Measurements from ENCODE around the gene CCDC195. TPM values are rescaled to one million over a fixed set of nuclear protein-coding genes. Genes with fewer than 3 reads are reported as not detected.

The CCDC195 gene
- total and polyA plus RNA-seq, 2 experiments from 2014 or later: not detected

DNA sequence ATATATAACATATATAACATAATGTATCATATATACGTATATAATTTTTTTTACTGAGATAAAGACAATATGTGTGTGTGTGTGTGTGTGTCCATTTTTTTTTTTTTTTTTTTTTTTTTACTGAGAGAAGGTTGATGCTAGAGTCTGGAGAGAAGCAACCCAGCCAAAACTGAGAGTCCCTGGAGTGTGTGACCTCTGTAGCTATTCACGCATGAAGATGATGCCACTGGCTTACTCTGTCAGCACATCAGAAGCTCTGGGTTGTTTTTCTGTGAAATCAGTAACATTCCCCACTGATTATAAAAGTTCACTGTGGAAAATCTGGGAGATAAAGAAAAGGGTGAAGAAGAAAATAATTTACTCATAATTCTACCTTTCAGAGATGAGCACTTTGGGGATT is 27.2 kb downstream of the CCDC195 start:
- Mint-ChIP-seq H3K36me3 (ENCODE audit: low read depth) (no peaks in the 10 kb centered on the region), H3K9me3 (no peaks in the 10 kb centered on the region), H3K27ac (no peak overlapping the region), H3K27me3 (ENCODE audit: insufficient read depth, low read depth, poor library complexity) (no peaks in the 10 kb centered on the region), H3K4me1 (no peaks in the 10 kb centered on the region), H3K4me3 (no peak overlapping the region)
- Histone ChIP-seq H3K4me3 (no peak overlapping the region), H3K4me1 (ENCODE audit: insufficient read depth) (no peaks in the 10 kb centered on the region), H3K36me3 (ENCODE audit: insufficient read depth) (no peaks in the 10 kb centered on the region), H3K9me2 (ENCODE audit: insufficient read depth) (no peaks in the 10 kb centered on the region), H3K27ac (ENCODE audit: low read depth) (no peak overlapping the region), H3K4me2 (no peak overlapping the region), H2AFZ (no peak overlapping the region), H3F3A (replicated peaks; ENCODE audit: low read depth) (no peaks in the 10 kb centered on the region), H4K20me1 (replicated peaks; ENCODE audit: insufficient read depth) (no peaks in the 10 kb centered on the region), H3K79me2 (replicated peaks; ENCODE audit: insufficient read depth) (no peaks in the 10 kb centered on the region), H3K27me3 (ENCODE audit: insufficient read depth) (no peaks in the 10 kb centered on the region)
- TF ChIP-seq ZNF114 (CRISPR knock-in tag; IDR thresholded peaks at IDR 0.05): no peak
- TF ChIP-seq POLR2AphosphoS5 (IDR thresholded peaks at IDR 0.05; ENCODE audit: low read depth): no peak
- TF ChIP-seq ZNF331 (CRISPR knock-in tag; IDR thresholded peaks at IDR 0.05; ENCODE audit: low read depth): no peak
- no peak for TF ChIP-seq EZH2 (IDR thresholded peaks at IDR 0.05; ENCODE audit: low read depth, unreplicated experiment)
- TF ChIP-seq CREB1 (CRISPR knock-in tag; IDR thresholded peaks at IDR 0.05; ENCODE audit: low read depth): no peak
- TF ChIP-seq, protein P1, sequence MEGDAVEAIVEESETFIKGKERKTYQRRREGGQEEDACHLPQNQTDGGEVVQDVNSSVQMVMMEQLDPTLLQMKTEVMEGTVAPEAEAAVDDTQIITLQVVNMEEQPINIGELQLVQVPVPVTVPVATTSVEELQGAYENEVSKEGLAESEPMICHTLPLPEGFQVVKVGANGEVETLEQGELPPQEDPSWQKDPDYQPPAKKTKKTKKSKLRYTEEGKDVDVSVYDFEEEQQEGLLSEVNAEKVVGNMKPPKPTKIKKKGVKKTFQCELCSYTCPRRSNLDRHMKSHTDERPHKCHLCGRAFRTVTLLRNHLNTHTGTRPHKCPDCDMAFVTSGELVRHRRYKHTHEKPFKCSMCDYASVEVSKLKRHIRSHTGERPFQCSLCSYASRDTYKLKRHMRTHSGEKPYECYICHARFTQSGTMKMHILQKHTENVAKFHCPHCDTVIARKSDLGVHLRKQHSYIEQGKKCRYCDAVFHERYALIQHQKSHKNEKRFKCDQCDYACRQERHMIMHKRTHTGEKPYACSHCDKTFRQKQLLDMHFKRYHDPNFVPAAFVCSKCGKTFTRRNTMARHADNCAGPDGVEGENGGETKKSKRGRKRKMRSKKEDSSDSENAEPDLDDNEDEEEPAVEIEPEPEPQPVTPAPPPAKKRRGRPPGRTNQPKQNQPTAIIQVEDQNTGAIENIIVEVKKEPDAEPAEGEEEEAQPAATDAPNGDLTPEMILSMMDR (conservative IDR thresholded peaks at IDR 0.05; ENCODE audit: low read depth in 2 of 2): no peak
- TF ChIP-seq, protein P2, sequence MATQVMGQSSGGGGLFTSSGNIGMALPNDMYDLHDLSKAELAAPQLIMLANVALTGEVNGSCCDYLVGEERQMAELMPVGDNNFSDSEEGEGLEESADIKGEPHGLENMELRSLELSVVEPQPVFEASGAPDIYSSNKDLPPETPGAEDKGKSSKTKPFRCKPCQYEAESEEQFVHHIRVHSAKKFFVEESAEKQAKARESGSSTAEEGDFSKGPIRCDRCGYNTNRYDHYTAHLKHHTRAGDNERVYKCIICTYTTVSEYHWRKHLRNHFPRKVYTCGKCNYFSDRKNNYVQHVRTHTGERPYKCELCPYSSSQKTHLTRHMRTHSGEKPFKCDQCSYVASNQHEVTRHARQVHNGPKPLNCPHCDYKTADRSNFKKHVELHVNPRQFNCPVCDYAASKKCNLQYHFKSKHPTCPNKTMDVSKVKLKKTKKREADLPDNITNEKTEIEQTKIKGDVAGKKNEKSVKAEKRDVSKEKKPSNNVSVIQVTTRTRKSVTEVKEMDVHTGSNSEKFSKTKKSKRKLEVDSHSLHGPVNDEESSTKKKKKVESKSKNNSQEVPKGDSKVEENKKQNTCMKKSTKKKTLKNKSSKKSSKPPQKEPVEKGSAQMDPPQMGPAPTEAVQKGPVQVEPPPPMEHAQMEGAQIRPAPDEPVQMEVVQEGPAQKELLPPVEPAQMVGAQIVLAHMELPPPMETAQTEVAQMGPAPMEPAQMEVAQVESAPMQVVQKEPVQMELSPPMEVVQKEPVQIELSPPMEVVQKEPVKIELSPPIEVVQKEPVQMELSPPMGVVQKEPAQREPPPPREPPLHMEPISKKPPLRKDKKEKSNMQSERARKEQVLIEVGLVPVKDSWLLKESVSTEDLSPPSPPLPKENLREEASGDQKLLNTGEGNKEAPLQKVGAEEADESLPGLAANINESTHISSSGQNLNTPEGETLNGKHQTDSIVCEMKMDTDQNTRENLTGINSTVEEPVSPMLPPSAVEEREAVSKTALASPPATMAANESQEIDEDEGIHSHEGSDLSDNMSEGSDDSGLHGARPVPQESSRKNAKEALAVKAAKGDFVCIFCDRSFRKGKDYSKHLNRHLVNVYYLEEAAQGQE (IDR thresholded peaks at IDR 0.05; ENCODE audit: unreplicated experiment): no peak
- TF ChIP-seq STAT1 (IDR thresholded peaks at IDR 0.05; ENCODE audit: unreplicated experiment): no peak
- TF ChIP-seq, protein P3, sequence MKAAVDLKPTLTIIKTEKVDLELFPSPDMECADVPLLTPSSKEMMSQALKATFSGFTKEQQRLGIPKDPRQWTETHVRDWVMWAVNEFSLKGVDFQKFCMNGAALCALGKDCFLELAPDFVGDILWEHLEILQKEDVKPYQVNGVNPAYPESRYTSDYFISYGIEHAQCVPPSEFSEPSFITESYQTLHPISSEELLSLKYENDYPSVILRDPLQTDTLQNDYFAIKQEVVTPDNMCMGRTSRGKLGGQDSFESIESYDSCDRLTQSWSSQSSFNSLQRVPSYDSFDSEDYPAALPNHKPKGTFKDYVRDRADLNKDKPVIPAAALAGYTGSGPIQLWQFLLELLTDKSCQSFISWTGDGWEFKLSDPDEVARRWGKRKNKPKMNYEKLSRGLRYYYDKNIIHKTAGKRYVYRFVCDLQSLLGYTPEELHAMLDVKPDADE (IDR thresholded peaks at IDR 0.05): no peak
- no peak for TF ChIP-seq EZH2phosphoT487 (IDR thresholded peaks at IDR 0.05; ENCODE audit: unreplicated experiment)
- no peak for TF ChIP-seq NANOG (IDR thresholded peaks at IDR 0.05; ENCODE audit: borderline replicate concordance)
- no peak for TF ChIP-seq JUNB (IDR thresholded peaks at IDR 0.05; ENCODE audit: unreplicated experiment)
- TF ChIP-seq, protein P4, sequence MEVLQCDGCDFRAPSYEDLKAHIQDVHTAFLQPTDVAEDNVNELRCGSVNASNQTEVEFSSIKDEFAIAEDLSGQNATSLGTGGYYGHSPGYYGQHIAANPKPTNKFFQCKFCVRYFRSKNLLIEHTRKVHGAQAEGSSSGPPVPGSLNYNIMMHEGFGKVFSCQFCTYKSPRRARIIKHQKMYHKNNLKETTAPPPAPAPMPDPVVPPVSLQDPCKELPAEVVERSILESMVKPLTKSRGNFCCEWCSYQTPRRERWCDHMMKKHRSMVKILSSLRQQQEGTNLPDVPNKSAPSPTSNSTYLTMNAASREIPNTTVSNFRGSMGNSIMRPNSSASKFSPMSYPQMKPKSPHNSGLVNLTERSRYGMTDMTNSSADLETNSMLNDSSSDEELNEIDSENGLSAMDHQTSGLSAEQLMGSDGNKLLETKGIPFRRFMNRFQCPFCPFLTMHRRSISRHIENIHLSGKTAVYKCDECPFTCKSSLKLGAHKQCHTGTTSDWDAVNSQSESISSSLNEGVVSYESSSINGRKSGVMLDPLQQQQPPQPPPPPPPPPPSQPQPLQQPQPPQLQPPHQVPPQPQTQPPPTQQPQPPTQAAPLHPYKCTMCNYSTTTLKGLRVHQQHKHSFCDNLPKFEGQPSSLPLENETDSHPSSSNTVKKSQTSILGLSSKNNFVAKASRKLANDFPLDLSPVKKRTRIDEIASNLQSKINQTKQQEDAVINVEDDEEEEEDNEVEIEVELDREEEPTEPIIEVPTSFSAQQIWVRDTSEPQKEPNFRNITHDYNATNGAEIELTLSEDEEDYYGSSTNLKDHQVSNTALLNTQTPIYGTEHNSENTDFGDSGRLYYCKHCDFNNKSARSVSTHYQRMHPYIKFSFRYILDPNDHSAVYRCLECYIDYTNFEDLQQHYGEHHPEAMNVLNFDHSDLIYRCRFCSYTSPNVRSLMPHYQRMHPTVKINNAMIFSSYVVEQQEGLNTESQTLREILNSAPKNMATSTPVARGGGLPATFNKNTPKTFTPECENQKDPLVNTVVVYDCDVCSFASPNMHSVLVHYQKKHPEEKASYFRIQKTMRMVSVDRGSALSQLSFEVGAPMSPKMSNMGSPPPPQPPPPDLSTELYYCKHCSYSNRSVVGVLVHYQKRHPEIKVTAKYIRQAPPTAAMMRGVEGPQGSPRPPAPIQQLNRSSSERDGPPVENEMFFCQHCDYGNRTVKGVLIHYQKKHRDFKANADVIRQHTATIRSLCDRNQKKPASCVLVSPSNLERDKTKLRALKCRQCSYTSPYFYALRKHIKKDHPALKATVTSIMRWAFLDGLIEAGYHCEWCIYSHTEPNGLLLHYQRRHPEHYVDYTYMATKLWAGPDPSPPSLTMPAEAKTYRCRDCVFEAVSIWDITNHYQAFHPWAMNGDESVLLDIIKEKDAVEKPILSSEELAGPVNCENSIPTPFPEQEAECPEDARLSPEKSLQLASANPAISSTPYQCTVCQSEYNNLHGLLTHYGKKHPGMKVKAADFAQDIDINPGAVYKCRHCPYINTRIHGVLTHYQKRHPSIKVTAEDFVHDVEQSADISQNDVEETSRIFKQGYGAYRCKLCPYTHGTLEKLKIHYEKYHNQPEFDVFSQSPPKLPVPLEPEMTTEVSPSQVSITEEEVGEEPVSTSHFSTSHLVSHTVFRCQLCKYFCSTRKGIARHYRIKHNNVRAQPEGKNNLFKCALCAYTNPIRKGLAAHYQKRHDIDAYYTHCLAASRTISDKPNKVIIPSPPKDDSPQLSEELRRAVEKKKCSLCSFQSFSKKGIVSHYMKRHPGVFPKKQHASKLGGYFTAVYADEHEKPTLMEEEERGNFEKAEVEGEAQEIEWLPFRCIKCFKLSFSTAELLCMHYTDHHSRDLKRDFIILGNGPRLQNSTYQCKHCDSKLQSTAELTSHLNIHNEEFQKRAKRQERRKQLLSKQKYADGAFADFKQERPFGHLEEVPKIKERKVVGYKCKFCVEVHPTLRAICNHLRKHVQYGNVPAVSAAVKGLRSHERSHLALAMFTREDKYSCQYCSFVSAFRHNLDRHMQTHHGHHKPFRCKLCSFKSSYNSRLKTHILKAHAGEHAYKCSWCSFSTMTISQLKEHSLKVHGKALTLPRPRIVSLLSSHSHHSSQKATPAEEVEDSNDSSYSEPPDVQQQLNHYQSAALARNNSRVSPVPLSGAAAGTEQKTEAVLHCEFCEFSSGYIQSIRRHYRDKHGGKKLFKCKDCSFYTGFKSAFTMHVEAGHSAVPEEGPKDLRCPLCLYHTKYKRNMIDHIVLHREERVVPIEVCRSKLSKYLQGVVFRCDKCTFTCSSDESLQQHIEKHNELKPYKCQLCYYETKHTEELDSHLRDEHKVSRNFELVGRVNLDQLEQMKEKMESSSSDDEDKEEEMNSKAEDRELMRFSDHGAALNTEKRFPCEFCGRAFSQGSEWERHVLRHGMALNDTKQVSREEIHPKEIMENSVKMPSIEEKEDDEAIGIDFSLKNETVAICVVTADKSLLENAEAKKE (CRISPR knock-in tag; IDR thresholded peaks at IDR 0.05): no peak
- ATAC-seq (no peak), DNase-seq (ENCODE audit: low spot score) (no peak)
